OCI-LY3 (cell line): Measurements from ENCODE around the gene PALLD.

Experiments used
- H2AFZ ChIP-seq: fragments of 200-600, 300-600 bp; shearing (Covaris generic); 2 replicates; pipeline ENCODE4 v1.6.0; 2014; ENCODE audit warnings: antibody characterized with exemption, low read depth, low read length
- H3K27ac ChIP-seq: fragments of 200-600, 300-600 bp; sonication (generic); 2 replicates; pipeline ENCODE4 v1.5.1; 2014; ENCODE audit warnings: mild to moderate bottlenecking, low read length, moderate library complexity, mixed read lengths
- H3K27me3 ChIP-seq: fragments of 200-600, 300-600 bp; sonication (generic); 2 replicates; pipeline ENCODE4 v1.6.1; 2014; ENCODE audit warnings: low read depth, low read length, mixed read lengths
- H3K36me3 ChIP-seq: fragments of 200-600, 300-600 bp; sonication (generic); replicated peaks from 2 replicates; pipeline ENCODE3; 2014; ENCODE audit warnings: low read depth, low read length, mixed read lengths
- H3K4me1 ChIP-seq: fragments of 300-600, 200-600 bp; sonication (generic); 2 replicates; pipeline ENCODE4 v1.6.1; 2014; ENCODE audit warnings: low read length, mixed read lengths
- H3K4me2 ChIP-seq: fragments of 200-600, 300-600 bp; sonication (generic); 2 replicates; pipeline ENCODE4 v1.6.1; 2014; ENCODE audit warnings: low read length, mixed read lengths
- H3K4me3 ChIP-seq: fragments of 300-600, 200-600 bp; sonication (generic); 2 replicates; pipeline ENCODE4 v1.5.1; 2014; ENCODE audit warnings: antibody characterized with exemption, mild to moderate bottlenecking, low read length, moderate library complexity
- H3K79me2 ChIP-seq: fragments of 300-600, 200-600 bp; shearing (Covaris generic); 2 replicates; pipeline ENCODE4 v1.6.1; 2014; ENCODE audit warnings: mild to moderate bottlenecking, low read length, mixed read lengths
- H3K9ac ChIP-seq: fragments of 300-600, 200-600 bp; shearing (Covaris generic); 2 replicates; pipeline ENCODE4 v1.6.0; 2014; ENCODE audit warnings: mild to moderate bottlenecking, low read length, moderate library complexity
- H3K9me3 ChIP-seq: fragments of 200-600, 300-600 bp; shearing (Covaris generic); 2 replicates; pipeline ENCODE4 v1.6.1; 2014; ENCODE audit warnings: low read length, mixed read lengths; ENCODE audit not compliant: insufficient read depth
- H4K20me1 ChIP-seq: fragments of 200-600, 300-600 bp; sonication (generic); 2 replicates; pipeline ENCODE4 v1.6.1; 2016; ENCODE audit warnings: low read length, mixed read lengths; ENCODE audit not compliant: insufficient read depth
- EZH2phosphoT487 ChIP-seq: fragments of 200-600 bp; shearing (Covaris generic); IDR thresholded peaks from 2 replicates; pipeline ENCODE4 v1.6.1; 2018; ENCODE audit warnings: antibody characterized with exemption, mixed run types, low read depth
- TF ChIP-seq, protein P1 (sequence below): fragments of 200-600, 300-600 bp; sonication (generic); IDR thresholded peaks from 2 replicates; pipeline ENCODE4 v1.5.1; 2014; ENCODE audit warnings: antibody characterized with exemption, low read length, low read depth

PALLD gene

DNA sequence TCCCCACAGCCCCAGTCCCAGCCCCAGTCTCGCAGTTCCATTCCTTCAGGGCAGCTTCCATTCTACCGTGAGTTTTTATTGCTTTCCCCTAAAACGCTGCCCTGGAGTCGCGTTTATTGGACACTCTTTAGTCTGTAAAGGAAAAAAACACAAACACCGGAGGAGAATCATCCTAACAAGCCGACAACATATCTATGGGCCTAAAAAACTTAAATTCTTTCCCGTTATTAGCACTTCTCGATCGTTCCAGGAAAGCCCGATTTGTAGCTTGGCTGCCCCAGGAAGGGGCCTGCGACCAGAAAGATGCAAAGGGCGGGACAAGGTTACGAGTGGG, 334.7 kb downstream of the PALLD start:
- Histone ChIP-seq H3K9ac (peak overlapping the region; percentile 76), H3K4me2 (peak overlapping the region; percentile 80), H3K27me3 (0 out of 2 replicates have a peak, but pooled peaks cover 4% of the 10 kb centered on the region), H2AFZ (peak overlapping the region; percentile 74), H3K27ac (no peak overlapping the region), H3K36me3 (no peaks in the 10 kb centered on the region), H3K79me2 (peaks cover 14% of the 10 kb centered on the region), H3K4me3 (peak overlapping the region; percentile 89), H3K4me1 (peaks cover 15% of the 10 kb centered on the region), H4K20me1 (no peaks in the 10 kb centered on the region), H3K9me3 (no peaks in the 10 kb centered on the region)
- TF ChIP-seq, protein P1, sequence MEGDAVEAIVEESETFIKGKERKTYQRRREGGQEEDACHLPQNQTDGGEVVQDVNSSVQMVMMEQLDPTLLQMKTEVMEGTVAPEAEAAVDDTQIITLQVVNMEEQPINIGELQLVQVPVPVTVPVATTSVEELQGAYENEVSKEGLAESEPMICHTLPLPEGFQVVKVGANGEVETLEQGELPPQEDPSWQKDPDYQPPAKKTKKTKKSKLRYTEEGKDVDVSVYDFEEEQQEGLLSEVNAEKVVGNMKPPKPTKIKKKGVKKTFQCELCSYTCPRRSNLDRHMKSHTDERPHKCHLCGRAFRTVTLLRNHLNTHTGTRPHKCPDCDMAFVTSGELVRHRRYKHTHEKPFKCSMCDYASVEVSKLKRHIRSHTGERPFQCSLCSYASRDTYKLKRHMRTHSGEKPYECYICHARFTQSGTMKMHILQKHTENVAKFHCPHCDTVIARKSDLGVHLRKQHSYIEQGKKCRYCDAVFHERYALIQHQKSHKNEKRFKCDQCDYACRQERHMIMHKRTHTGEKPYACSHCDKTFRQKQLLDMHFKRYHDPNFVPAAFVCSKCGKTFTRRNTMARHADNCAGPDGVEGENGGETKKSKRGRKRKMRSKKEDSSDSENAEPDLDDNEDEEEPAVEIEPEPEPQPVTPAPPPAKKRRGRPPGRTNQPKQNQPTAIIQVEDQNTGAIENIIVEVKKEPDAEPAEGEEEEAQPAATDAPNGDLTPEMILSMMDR: no peak
- no peak for TF ChIP-seq EZH2phosphoT487

DNA sequence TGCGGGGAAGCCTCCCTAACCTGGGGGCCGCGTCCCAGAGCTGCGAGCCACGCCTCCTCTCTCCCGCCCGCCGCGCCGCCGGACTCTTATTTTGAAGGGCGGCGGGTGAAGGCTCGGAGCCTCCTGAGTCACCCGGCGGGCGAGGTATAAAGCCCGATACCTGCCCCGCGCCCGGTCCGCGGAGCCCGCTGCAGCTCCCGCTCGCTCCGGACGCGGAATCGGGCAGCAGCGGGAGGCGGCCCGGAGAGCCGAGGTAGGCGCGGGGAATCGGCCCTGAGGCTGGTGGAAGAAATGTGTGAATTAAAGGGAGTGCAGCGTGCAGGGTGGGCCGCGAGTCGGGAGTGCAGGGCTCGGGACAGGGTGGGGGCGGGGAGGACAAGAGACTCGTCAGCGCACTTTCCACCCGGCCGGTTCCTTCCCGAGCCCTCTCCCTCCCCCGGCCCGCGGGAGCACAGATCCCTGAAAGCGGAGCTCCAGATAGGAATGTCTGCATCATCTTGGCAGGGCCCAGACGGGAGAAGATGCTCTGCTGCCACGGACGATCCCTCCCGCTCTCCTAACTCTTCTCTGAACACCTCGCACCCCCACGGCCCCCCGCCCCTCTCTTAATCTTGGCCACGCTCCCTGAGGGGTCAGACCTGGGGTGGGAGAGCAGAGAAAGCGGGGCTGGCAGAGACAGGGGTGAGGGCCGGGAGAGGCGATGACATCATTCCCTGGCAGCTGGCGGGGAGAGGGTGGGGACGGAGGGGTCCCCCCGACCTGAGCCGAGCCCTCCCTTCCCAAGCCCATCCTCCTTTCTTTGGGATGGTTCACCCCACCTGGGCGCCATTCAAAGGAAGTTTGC, 335.3 kb downstream of the PALLD start:
- Histone ChIP-seq H3K4me3 (peak overlapping the region; percentile 89), H4K20me1 (no peaks in the 10 kb centered on the region), H3K9ac (peak overlapping the region; percentile 76), H3K27ac (peak overlapping the region; percentile 4; the same call in 1 of the 2 replicates), H3K36me3 (no peaks in the 10 kb centered on the region), H3K4me1 (peaks cover 15% of the 10 kb centered on the region), H3K79me2 (peaks cover 14% of the 10 kb centered on the region), H3K4me2 (peak overlapping the region; percentile 80), H3K27me3 (0 out of 2 replicates have a peak, but pooled peaks cover 4% of the 10 kb centered on the region), H2AFZ (peak overlapping the region; percentile 74), H3K9me3 (no peaks in the 10 kb centered on the region)
- TF ChIP-seq EZH2phosphoT487: no peak
- TF ChIP-seq, protein P1: no peak

DNA sequence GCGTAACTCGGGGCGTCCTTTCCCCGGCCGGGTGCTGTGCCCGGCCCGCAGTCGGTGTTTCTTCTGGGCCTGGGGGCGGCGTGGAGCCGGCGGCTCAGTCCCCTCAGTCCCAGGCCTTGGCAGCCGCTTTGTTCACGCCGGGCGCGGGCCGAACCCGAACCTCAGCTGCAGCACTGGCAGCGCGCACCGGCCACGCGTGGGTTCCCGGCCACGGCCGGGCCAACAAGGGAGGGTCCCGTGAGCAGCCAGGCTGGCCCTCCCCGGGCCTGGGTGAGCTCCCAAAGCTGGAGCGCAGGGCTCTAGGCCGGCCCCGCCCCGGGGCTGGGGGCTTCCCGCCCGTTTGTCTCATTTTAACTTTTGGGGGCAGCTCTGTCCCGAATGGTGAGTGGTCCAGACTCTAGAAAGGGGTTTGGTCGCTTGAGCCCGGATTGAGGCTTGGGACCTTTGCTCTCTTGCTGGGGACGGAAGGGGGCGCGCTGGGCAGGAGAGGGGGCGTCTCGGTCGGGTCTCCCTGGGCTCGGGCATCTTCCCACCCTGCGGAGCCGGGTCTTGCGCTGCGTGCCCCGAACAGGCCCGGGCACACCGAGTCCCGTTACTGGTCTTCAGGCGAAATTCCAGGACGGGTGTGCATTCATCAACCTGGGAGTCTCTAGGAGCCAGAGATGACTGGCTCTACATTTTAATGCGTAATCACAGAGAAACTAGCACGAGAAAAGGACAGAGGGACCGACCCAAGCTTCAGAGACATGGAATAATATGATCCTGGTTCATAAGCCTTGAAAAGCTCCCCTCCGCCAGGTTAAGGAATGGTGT, 336.1 kb downstream of the PALLD start:
- Histone ChIP-seq H3K9ac (peak overlapping the region; percentile 76), H4K20me1 (peaks cover 6% of the 10 kb centered on the region; the same call in 1 of the 2 replicates), H2AFZ (peak overlapping the region; percentile 74; the same call in 1 of the 2 replicates), H3K27me3 (0 out of 2 replicates have a peak, but pooled peaks cover 4% of the 10 kb centered on the region), H3K4me1 (peaks cover 15% of the 10 kb centered on the region), H3K36me3 (peaks cover 4% of the 10 kb centered on the region), H3K79me2 (peaks cover 14% of the 10 kb centered on the region), H3K4me2 (peak overlapping the region; percentile 80), H3K27ac (no peak overlapping the region), H3K4me3 (peak overlapping the region; percentile 89), H3K9me3 (no peaks in the 10 kb centered on the region)
- TF ChIP-seq, protein P1: no peak
- no peak for TF ChIP-seq EZH2phosphoT487

DNA sequence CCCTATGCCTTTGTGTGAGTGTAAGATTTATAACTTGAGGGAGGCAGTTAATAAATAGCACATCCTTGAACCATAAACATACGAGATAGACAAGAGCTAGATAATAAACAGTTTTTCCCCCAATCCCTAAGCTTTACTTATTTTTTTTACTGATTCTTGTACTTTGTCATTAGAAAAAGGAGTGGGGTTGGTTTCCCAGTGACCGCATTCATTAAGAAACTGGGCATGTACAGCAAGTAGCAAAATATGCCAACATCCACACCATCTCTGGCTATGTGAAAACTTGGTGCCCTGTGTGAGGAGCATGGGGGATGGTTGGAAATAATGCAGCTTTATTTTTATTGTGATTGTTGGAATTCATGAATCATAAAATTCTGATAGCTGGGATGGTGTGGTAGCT, 337.0 kb downstream of the PALLD start:
- Histone ChIP-seq H3K36me3 (peaks cover 4% of the 10 kb centered on the region), H3K79me2 (peaks cover 14% of the 10 kb centered on the region), H3K4me1 (peaks cover 15% of the 10 kb centered on the region), H3K4me3 (no peak overlapping the region), H3K27ac (no peak overlapping the region), H3K9me3 (no peaks in the 10 kb centered on the region), H2AFZ (no peak overlapping the region), H3K4me2 (no peak overlapping the region), H3K9ac (no peak overlapping the region), H4K20me1 (peaks cover 9% of the 10 kb centered on the region; the same call in 1 of the 2 replicates), H3K27me3 (0 out of 2 replicates have a peak, but pooled peaks cover 4% of the 10 kb centered on the region)
- TF ChIP-seq EZH2phosphoT487: no peak
- TF ChIP-seq, protein P1: no peak
